Neural cell (in vitro differentiated cells): ENCODE measurements around the gene INPP4B. TPM values are rescaled to one million over a fixed set of nuclear protein-coding genes. Genes with fewer than 3 reads are reported as not detected.

Experiments used
- H2AFZ ChIP-seq: fragments of 200-600, 300-800 bp; sonication (generic), shearing (Covaris generic); 2 replicates; pipeline ENCODE4 v1.6.0; 2014; ENCODE audit warnings: low read depth, mild to moderate bottlenecking, antibody characterized with exemption, low read length, moderate library complexity
- H3F3A ChIP-seq: fragments of 200-600 bp; shearing (Covaris generic); 2 replicates; pipeline ENCODE4 v1.6.1; 2016; ENCODE audit warnings: mild to moderate bottlenecking, moderate library complexity, mixed read lengths, antibody characterized with exemption, low read length; ENCODE audit not compliant: insufficient read depth, poor library complexity, severe bottlenecking
- H3K27ac ChIP-seq: fragments of 200-600, 300-800 bp; sonication (generic), shearing (Covaris generic); 2 replicates; pipeline ENCODE4 v1.5.1; 2014; ENCODE audit warnings: mild to moderate bottlenecking, low read length, moderate library complexity
- H3K27me3 ChIP-seq: fragments of 300-800, 200-600 bp; sonication (generic), shearing (Covaris generic); 2 replicates; pipeline ENCODE4 v1.6.0; 2014; ENCODE audit warnings: mild to moderate bottlenecking, low read depth, low read length, moderate library complexity; ENCODE audit not compliant: insufficient read depth
- H3K36me3 ChIP-seq: fragments of 300-800, 200-600 bp; sonication (generic), shearing (Covaris generic); 2 replicates; pipeline ENCODE4 v1.5.1; 2014; ENCODE audit warnings: mild to moderate bottlenecking, antibody characterized with exemption, low read length, moderate library complexity; ENCODE audit not compliant: insufficient read depth
- H3K4me2 ChIP-seq: fragments of 300-800, 200-600 bp; sonication (generic), shearing (Covaris generic); 2 replicates; pipeline ENCODE4 v1.6.0; 2014; ENCODE audit warnings: mild to moderate bottlenecking, low read length
- H3K4me3 ChIP-seq: fragments of 300-800, 200-600 bp; sonication (generic), shearing (Covaris generic); 2 replicates; pipeline ENCODE4 v1.5.1; 2014; ENCODE audit warnings: mild to moderate bottlenecking, low read length, moderate library complexity
- H3K79me2 ChIP-seq: fragments of 200-600 bp; shearing (Covaris generic); replicated peaks from 2 replicates; pipeline ENCODE4 v1.6.0; 2014; ENCODE audit warnings: mild to moderate bottlenecking, low read length, moderate library complexity; ENCODE audit not compliant: insufficient read depth
- H3K9ac ChIP-seq: fragments of 300-800, 200-600 bp; sonication (generic), shearing (Covaris generic); 2 replicates; pipeline ENCODE4 v1.6.1; 2016; ENCODE audit warnings: mild to moderate bottlenecking, low read length, mixed read lengths
- H3K9me2 ChIP-seq: fragments of 200-600 bp; shearing (Covaris generic); 2 replicates; pipeline ENCODE4 v1.6.1; 2016; ENCODE audit warnings: mild to moderate bottlenecking, low read length, mixed read lengths; ENCODE audit not compliant: insufficient read depth
- H3K9me3 ChIP-seq: fragments of 200-600, 300-800 bp; sonication (generic), shearing (Covaris generic); 2 replicates; pipeline ENCODE4 v1.6.1; 2016; ENCODE audit warnings: mild to moderate bottlenecking, mixed run types, low read length, moderate library complexity, mixed read lengths
- H4K20me1 ChIP-seq: fragments of 200-600 bp; shearing (Covaris generic); 2 replicates; pipeline ENCODE4 v1.6.1; 2016; ENCODE audit warnings: mild to moderate bottlenecking, mixed run types; ENCODE audit not compliant: insufficient read depth
- EP300 ChIP-seq: fragments of 450-650 bp; conservative IDR thresholded peaks from 2 replicates; pipeline ENCODE4 v1.6.1; 2014; ENCODE audit warnings: antibody characterized with exemption, mild to moderate bottlenecking, moderate library complexity; ENCODE audit not compliant: poor library complexity, severe bottlenecking
- EZH2 ChIP-seq: fragments of 200-600, 300-800 bp; shearing (Covaris generic), sonication (generic); IDR thresholded peaks from 2 replicates; pipeline ENCODE4 v1.6.1; 2014; ENCODE audit warnings: antibody characterized with exemption, low read length, borderline replicate concordance, mild to moderate bottlenecking; ENCODE audit not compliant: insufficient read depth, poor library complexity, severe bottlenecking
- MXI1 ChIP-seq: fragments of 450-650 bp; conservative IDR thresholded peaks from 2 replicates; pipeline ENCODE4 v1.6.1; 2014; ENCODE audit warnings: antibody characterized with exemption, mild to moderate bottlenecking; ENCODE audit not compliant: poor library complexity, severe bottlenecking
- POLR2AphosphoS5 ChIP-seq: IDR thresholded peaks from 2 replicates; pipeline ENCODE4 v1.6.1; 2012
- RAD21 ChIP-seq: fragments of 450-650 bp; conservative IDR thresholded peaks from 2 replicates; pipeline ENCODE4 v1.6.1; 2014; ENCODE audit warnings: antibody characterized with exemption, mild to moderate bottlenecking, moderate library complexity
- SMC3 ChIP-seq: fragments of 450-650 bp; conservative IDR thresholded peaks from 2 replicates; pipeline ENCODE4 v1.6.1; 2014; ENCODE audit warnings: antibody characterized with exemption, mild to moderate bottlenecking, moderate library complexity; ENCODE audit not compliant: poor library complexity
- TAF1 ChIP-seq: IDR thresholded peaks from 2 replicates; pipeline ENCODE4 v1.6.1; 2012; ENCODE audit warnings: low read depth
- polyA plus RNA-seq: library from polyadenylated mRNA; depleted of rRNA; stranded (reverse); fragments of >200 nt; gene quantifications from 2 replicates; pipeline ENCODE4 v1.2.3, GENCODE V29; 2014
- TF ChIP-seq, protein P1 (sequence below): IDR thresholded peaks from 2 replicates; pipeline ENCODE4 v1.6.1; 2012; ENCODE audit warnings: borderline replicate concordance
- TF ChIP-seq, protein P2 (sequence below): fragments of 450-650 bp; IDR thresholded peaks from 2 replicates; pipeline ENCODE4 v1.5.1; 2014; ENCODE audit warnings: antibody characterized with exemption, mild to moderate bottlenecking, moderate library complexity; ENCODE audit not compliant: poor library complexity, severe bottlenecking

The INPP4B gene
- polyA plus RNA-seq, 1 donor from 2014 or later, result 0.30 TPM

DNA sequence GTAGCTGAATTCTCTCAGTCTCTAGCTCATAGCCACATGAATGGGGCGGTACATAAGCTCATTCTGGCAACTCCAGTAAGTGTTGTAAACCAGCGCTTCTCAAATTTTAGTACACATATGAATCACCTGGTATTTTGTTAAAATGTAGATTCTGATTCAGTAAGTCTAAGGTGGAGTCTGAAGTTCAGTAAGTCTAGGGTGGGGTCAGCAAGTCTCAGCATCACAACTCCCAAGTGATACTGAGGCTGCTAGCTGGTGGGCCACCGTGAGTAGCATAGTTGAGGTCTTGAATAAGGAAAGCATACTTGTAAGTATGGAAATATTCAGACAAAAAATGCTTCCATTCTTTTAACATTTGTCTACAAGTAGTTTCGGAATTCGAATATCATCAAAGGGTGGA, 36.1 kb upstream of the INPP4B start:
- Histone ChIP-seq H2AFZ (no peak overlapping the region), H3K36me3 (no peaks in the 10 kb centered on the region), H4K20me1 (no peaks in the 10 kb centered on the region), H3K4me2 (no peak overlapping the region), H3K9ac (no peak overlapping the region), H3K9me2 (no peaks in the 10 kb centered on the region), H3K9me3 (no peaks in the 10 kb centered on the region), H3K27me3 (no peaks in the 10 kb centered on the region), H3K79me2 (no peaks in the 10 kb centered on the region), H3K4me3 (no peak overlapping the region), H3K27ac (no peak overlapping the region), H3F3A (no peaks in the 10 kb centered on the region)
- TF ChIP-seq, protein P1, sequence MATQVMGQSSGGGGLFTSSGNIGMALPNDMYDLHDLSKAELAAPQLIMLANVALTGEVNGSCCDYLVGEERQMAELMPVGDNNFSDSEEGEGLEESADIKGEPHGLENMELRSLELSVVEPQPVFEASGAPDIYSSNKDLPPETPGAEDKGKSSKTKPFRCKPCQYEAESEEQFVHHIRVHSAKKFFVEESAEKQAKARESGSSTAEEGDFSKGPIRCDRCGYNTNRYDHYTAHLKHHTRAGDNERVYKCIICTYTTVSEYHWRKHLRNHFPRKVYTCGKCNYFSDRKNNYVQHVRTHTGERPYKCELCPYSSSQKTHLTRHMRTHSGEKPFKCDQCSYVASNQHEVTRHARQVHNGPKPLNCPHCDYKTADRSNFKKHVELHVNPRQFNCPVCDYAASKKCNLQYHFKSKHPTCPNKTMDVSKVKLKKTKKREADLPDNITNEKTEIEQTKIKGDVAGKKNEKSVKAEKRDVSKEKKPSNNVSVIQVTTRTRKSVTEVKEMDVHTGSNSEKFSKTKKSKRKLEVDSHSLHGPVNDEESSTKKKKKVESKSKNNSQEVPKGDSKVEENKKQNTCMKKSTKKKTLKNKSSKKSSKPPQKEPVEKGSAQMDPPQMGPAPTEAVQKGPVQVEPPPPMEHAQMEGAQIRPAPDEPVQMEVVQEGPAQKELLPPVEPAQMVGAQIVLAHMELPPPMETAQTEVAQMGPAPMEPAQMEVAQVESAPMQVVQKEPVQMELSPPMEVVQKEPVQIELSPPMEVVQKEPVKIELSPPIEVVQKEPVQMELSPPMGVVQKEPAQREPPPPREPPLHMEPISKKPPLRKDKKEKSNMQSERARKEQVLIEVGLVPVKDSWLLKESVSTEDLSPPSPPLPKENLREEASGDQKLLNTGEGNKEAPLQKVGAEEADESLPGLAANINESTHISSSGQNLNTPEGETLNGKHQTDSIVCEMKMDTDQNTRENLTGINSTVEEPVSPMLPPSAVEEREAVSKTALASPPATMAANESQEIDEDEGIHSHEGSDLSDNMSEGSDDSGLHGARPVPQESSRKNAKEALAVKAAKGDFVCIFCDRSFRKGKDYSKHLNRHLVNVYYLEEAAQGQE, result no peak
- TF ChIP-seq TAF1 (no peak), EZH2 (no peak), EP300 (no peak), RAD21 (no peak), MXI1 (no peak), SMC3 (no peak), POLR2AphosphoS5 (no peak)
- TF ChIP-seq, protein P2, sequence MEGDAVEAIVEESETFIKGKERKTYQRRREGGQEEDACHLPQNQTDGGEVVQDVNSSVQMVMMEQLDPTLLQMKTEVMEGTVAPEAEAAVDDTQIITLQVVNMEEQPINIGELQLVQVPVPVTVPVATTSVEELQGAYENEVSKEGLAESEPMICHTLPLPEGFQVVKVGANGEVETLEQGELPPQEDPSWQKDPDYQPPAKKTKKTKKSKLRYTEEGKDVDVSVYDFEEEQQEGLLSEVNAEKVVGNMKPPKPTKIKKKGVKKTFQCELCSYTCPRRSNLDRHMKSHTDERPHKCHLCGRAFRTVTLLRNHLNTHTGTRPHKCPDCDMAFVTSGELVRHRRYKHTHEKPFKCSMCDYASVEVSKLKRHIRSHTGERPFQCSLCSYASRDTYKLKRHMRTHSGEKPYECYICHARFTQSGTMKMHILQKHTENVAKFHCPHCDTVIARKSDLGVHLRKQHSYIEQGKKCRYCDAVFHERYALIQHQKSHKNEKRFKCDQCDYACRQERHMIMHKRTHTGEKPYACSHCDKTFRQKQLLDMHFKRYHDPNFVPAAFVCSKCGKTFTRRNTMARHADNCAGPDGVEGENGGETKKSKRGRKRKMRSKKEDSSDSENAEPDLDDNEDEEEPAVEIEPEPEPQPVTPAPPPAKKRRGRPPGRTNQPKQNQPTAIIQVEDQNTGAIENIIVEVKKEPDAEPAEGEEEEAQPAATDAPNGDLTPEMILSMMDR, result no peak

DNA sequence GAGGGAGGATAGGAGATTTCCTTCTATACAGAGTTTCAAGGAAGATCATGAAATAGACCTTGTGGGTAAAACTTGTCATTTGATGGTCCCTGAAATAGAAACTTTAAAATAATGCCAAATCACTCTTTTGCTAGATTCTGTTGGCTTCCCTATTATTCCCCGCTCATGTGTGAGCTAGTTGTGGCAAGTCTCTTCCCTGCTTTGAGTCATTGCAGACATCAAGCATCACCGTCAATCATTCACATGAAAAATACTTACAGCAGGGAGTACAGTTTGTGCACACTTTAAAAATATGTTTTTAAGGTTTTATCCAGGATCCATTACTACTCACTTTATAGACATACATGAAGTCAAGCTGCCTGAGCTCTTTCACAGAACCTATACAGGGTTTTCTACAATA, 35.2 kb upstream of the INPP4B start:
- no peaks in the 10 kb centered on the region for H3F3A ChIP-seq
- TF ChIP-seq POLR2AphosphoS5 (no peak), TAF1 (no peak), EZH2 (no peak), MXI1 (no peak), EP300 (no peak), SMC3 (no peak), RAD21 (no peak)
- TF ChIP-seq, protein P1, result no peak
- TF ChIP-seq, protein P2, result no peak

More for the DNA sequence above, 35.2 kb upstream of the INPP4B start:
- H3K27ac ChIP-seq, result no peak overlapping the region
- no peak overlapping the region for H2AFZ ChIP-seq
- H3K4me2 ChIP-seq, result no peak overlapping the region
- no peaks in the 10 kb centered on the region for H3K36me3 ChIP-seq
- H3K27me3 ChIP-seq, result no peaks in the 10 kb centered on the region
- no peaks in the 10 kb centered on the region for H3K9me3 ChIP-seq
- no peak overlapping the region for H3K9ac ChIP-seq
- no peaks in the 10 kb centered on the region for H4K20me1 ChIP-seq
- H3K79me2 ChIP-seq, result no peaks in the 10 kb centered on the region
- H3K4me3 ChIP-seq, result no peak overlapping the region
- H3K9me2 ChIP-seq, result no peaks in the 10 kb centered on the region
